H1 (cell line): ENCODE measurements around the gene RRBP1. TPM values are rescaled to one million over a fixed set of nuclear protein-coding genes. Genes with fewer than 3 reads are reported as not detected.

Source experiments
- CTCF ChIA-PET: fragments of 300-600 bp; sonication (Branson Sonifier 250); formaldehyde crosslinking; loops from one replicate; lab custom pipeline; 2021; ENCODE audit not compliant: partially characterized antibody; lab: Charles Lee
- POLR2A ChIA-PET: fragments of 300-600 bp; sonication (Branson Sonifier 250); formaldehyde crosslinking; loops from one replicate; lab custom pipeline; 2021; ENCODE audit warnings: inconsistent platforms; ENCODE audit not compliant: partially characterized antibody; lab: Charles Lee
- DNase-seq, 2 experiments: peaks; one replicate each; pipeline versions ENCODE4 v3.0.0 to v3.0.0-alpha.2; 2010 to 2022; ENCODE audit warnings: low spot score in 2 of 2, low read depth in 1 of 2, mixed read lengths in 1 of 2
- FAIRE-seq: peaks from 2 replicates; lab custom pipeline; 2011; peaks lifted over from hg19 to GRCh38; lab: Jason Lieb, UNC
- H2AFZ ChIP-seq: 2 replicates; pipeline ENCODE4 v1.8.1; 2012; ENCODE audit warnings: low read length, inconsistent platforms
- H2AK5ac ChIP-seq: 2 replicates; pipeline ENCODE4 v1.6.1; 2013; ENCODE audit warnings: low read depth, low read length
- H2BK120ac ChIP-seq: replicated peaks from 2 replicates; pipeline ENCODE3; 2013; ENCODE audit warnings: low read depth, low read length, inconsistent platforms
- H2BK12ac ChIP-seq: 2 replicates; pipeline ENCODE4 v1.6.1; 2013; ENCODE audit warnings: low read depth, low read length
- H2BK15ac ChIP-seq: 2 replicates; pipeline ENCODE4 v1.6.1; 2013; ENCODE audit warnings: low read length
- H2BK20ac ChIP-seq: 2 replicates; pipeline ENCODE4 v1.6.1; 2013; ENCODE audit warnings: low read length
- H2BK5ac ChIP-seq: 2 replicates; pipeline ENCODE4 v1.6.1; 2013; ENCODE audit warnings: low read depth, low read length
- H3K14ac ChIP-seq: 2 replicates; pipeline ENCODE4 v1.6.1; 2013; ENCODE audit warnings: inconsistent platforms; ENCODE audit not compliant: insufficient read length
- H3K18ac ChIP-seq: 2 replicates; pipeline ENCODE4 v1.6.1; 2013; ENCODE audit warnings: low read length; ENCODE audit errors: extremely low read depth
- H3K23ac ChIP-seq: 2 replicates; pipeline ENCODE4 v1.6.1; 2013; ENCODE audit warnings: inconsistent platforms; ENCODE audit not compliant: insufficient read length
- H3K23me2 ChIP-seq: 2 replicates; pipeline ENCODE4 v1.6.1; 2013; ENCODE audit warnings: low read depth, low read length
- H3K27ac ChIP-seq: 2 replicates; pipeline ENCODE4 v1.6.1; 2011; ENCODE audit warnings: low read depth, low read length, inconsistent platforms
- H3K27me3 ChIP-seq, 4 experiments: replicated peaks in 1 of 4; 1 replicate in 1 of 4; 2 replicates in 3 of 4; pipeline versions ENCODE4 v1.6.1 to v1.8.1; 2011 to 2013; ENCODE audit warnings: low read length in 3 of 4, mild to moderate bottlenecking in 3 of 4, inconsistent platforms in 2 of 4, mixed read lengths in 2 of 4, moderate library complexity in 1 of 4; ENCODE audit not compliant: control insufficient read depth in 3 of 4, insufficient read depth in 3 of 4; ENCODE audit errors: extremely low read depth in 1 of 4
- H3K36me3 ChIP-seq, 4 experiments: 2 replicates each; pipeline versions ENCODE4 v1.6.1 to v1.8.1; 2011 to 2013; ENCODE audit warnings: mild to moderate bottlenecking in 4 of 4, low read length in 3 of 4, moderate library complexity in 2 of 4, control low read depth in 1 of 4, inconsistent platforms in 1 of 4; ENCODE audit not compliant: insufficient read depth in 4 of 4, control insufficient read depth in 2 of 4
- H3K4ac ChIP-seq: replicated peaks from 2 replicates; pipeline ENCODE3; 2013; ENCODE audit warnings: low read length, low read depth, mixed read lengths, inconsistent platforms; ENCODE audit not compliant: insufficient read length
- H3K4me1 ChIP-seq, 4 experiments: replicated peaks in 1 of 4; 1 replicate in 1 of 4; 2 replicates in 3 of 4; pipeline versions ENCODE4 v1.6.1 to v1.8.1; 2011 to 2013; ENCODE audit warnings: low read length in 3 of 4, inconsistent platforms in 2 of 4, mixed read lengths in 1 of 4; ENCODE audit not compliant: insufficient read depth in 4 of 4, control insufficient read depth in 3 of 4
- H3K4me2 ChIP-seq, 2 experiments: 2 replicates each; pipeline versions ENCODE4 v1.6.1 to v1.8.1; 2011 to 2013; ENCODE audit warnings: low read depth in 2 of 2, low read length in 2 of 2, control low read depth in 1 of 2, inconsistent platforms in 1 of 2, mild to moderate bottlenecking in 1 of 2; ENCODE audit not compliant: insufficient read depth in 1 of 2
- H3K4me3 ChIP-seq, 4 experiments: fragments of 200-600, 300-600 bp in 1 of 4; sonication (generic), shearing (Covaris generic), sonication (Bioruptor Twin) in 1 of 4; 2 replicates each; pipeline versions ENCODE4 v1.5.1 to v1.8.1; 2011 to 2016; ENCODE audit warnings: low read length in 4 of 4, low read depth in 3 of 4, control low read depth in 2 of 4, inconsistent platforms in 2 of 4, mild to moderate bottlenecking in 2 of 4, mixed read lengths in 1 of 4, moderate library complexity in 1 of 4; ENCODE audit not compliant: insufficient read depth in 2 of 4; ENCODE audit errors: extremely low read depth in 1 of 4
- H3K56ac ChIP-seq: replicated peaks from 2 replicates; pipeline ENCODE3; 2013; ENCODE audit warnings: low read depth, mild to moderate bottlenecking, mixed read lengths, low read length, inconsistent platforms; ENCODE audit not compliant: insufficient read length
- H3K79me1 ChIP-seq: 2 replicates; pipeline ENCODE4 v1.6.1; 2013; ENCODE audit warnings: low read depth, low read length, control low read depth
- H3K79me2 ChIP-seq, 2 experiments: 2 replicates each; pipeline versions ENCODE4 v1.6.1 to v1.8.1; 2012 to 2013; ENCODE audit warnings: low read length in 2 of 2, mild to moderate bottlenecking in 2 of 2, inconsistent platforms in 1 of 2; ENCODE audit not compliant: insufficient read depth in 2 of 2, control insufficient read depth in 1 of 2
- H3K9ac ChIP-seq, 4 experiments: replicated peaks in 1 of 4; 1 replicate in 1 of 4; 2 replicates in 3 of 4; pipeline versions ENCODE4 v1.6.1 to v1.8.1; 2011 to 2013; ENCODE audit warnings: low read depth in 3 of 4, low read length in 3 of 4, control low read depth in 2 of 4, mild to moderate bottlenecking in 2 of 4, moderate library complexity in 2 of 4, inconsistent platforms in 1 of 4; ENCODE audit errors: extremely low read depth in 1 of 4
- H3K9me3 ChIP-seq, 2 experiments: 2 replicates each; pipeline versions ENCODE4 v1.6.1 to v1.8.1; 2012 to 2013; ENCODE audit warnings: mild to moderate bottlenecking in 2 of 2, moderate library complexity in 2 of 2, control low read depth in 1 of 2, inconsistent platforms in 1 of 2, low read depth in 1 of 2, low read length in 1 of 2, mixed read lengths in 1 of 2; ENCODE audit not compliant: insufficient read depth in 2 of 2
- H4K20me1 ChIP-seq, 2 experiments: replicated peaks in 1 of 2; 2 replicates each; pipeline versions ENCODE3 to v1.8.1; 2011 to 2013; ENCODE audit warnings: inconsistent platforms in 2 of 2, low read length in 2 of 2, mild to moderate bottlenecking in 1 of 2; ENCODE audit not compliant: insufficient read depth in 2 of 2, control insufficient read depth in 1 of 2
- H4K5ac ChIP-seq: 2 replicates; pipeline ENCODE4 v1.6.1; 2013; ENCODE audit warnings: low read length, low read depth, mixed read lengths, inconsistent platforms; ENCODE audit not compliant: insufficient read length
- H4K8ac ChIP-seq: 2 replicates; pipeline ENCODE4 v1.8.0; 2013; ENCODE audit warnings: mild to moderate bottlenecking, moderate library complexity, low read length, inconsistent platforms; ENCODE audit not compliant: insufficient read depth; ENCODE audit errors: extremely low read depth
- H4K91ac ChIP-seq: replicated peaks from 2 replicates; pipeline ENCODE3; 2013; ENCODE audit warnings: low read length, mixed read lengths, inconsistent platforms; ENCODE audit not compliant: insufficient read length
- BRCA1 ChIP-seq: IDR thresholded peaks from 2 replicates; pipeline ENCODE4 v1.6.1; 2012; ENCODE audit warnings: low read depth, low read length, improper control_type of control experiment
- GABPA ChIP-seq: IDR thresholded peaks from 2 replicates; pipeline ENCODE4 v1.6.1; 2011; ENCODE audit warnings: mild to moderate bottlenecking, low read length, moderate library complexity, borderline replicate concordance; ENCODE audit not compliant: insufficient read depth
- GTF2F1 ChIP-seq: IDR thresholded peaks from 2 replicates; pipeline ENCODE4 v1.6.1; 2012; ENCODE audit warnings: low read depth, low read length, improper control_type of control experiment, borderline replicate concordance
- KDM4A ChIP-seq: IDR thresholded peaks from one replicate; pipeline ENCODE4 v1.7.1; 2012; ENCODE audit warnings: low read depth, mild to moderate bottlenecking, moderate library complexity, low read length, inconsistent platforms; ENCODE audit not compliant: severe bottlenecking
- POLR2AphosphoS5 ChIP-seq: IDR thresholded peaks from 2 replicates; pipeline ENCODE4 v1.6.1; 2011; ENCODE audit warnings: low read depth, low read length
- RAD21 ChIP-seq, 2 experiments: IDR thresholded peaks in 1 of 2; conservative IDR thresholded peaks in 1 of 2; 2 replicates each; pipeline ENCODE4 v1.6.1; 2011; ENCODE audit warnings: low read depth in 2 of 2, low read length in 2 of 2, improper control_type of control experiment in 1 of 2, inconsistent platforms in 1 of 2, mild to moderate bottlenecking in 1 of 2, moderate library complexity in 1 of 2
- SIRT6 ChIP-seq: IDR thresholded peaks from one replicate; pipeline ENCODE4 v1.7.1; 2012; ENCODE audit warnings: low read length, inconsistent platforms
- SIX5 ChIP-seq: IDR thresholded peaks from 2 replicates; pipeline ENCODE4 v1.6.1; 2011; ENCODE audit warnings: mild to moderate bottlenecking, low read depth, low read length
- SP2 ChIP-seq: IDR thresholded peaks from 2 replicates; pipeline ENCODE4 v1.6.1; 2012; ENCODE audit warnings: mild to moderate bottlenecking, low read length, inconsistent platforms
- TBP ChIP-seq: IDR thresholded peaks from 2 replicates; pipeline ENCODE4 v1.6.1; 2011; ENCODE audit warnings: low read depth, low read length, improper control_type of control experiment
- WGBS, 2 experiments: shearing (Covaris generic) in 1 of 2; methylation state at CpG; one replicate each; pipeline versions ENCODE4 v1.1.6 to v1.1.7; 2013 to 2015; ENCODE audit warnings: low lambda C conversion rate in 2 of 2, mixed read lengths in 2 of 2, inconsistent platforms in 1 of 2, low coverage in 1 of 2, missing lambda C conversion rate in 1 of 2; ENCODE audit not compliant: insufficient replicate concordance in 2 of 2, insufficient coverage in 1 of 2, insufficient read length in 1 of 2; ENCODE audit errors: extremely low coverage in 1 of 2, missing lambda C conversion rate in 1 of 2; 5-methylcytosine and 5-hydroxymethylcytosine counted together
- polyA plus RNA-seq, 7 experiments: library from polyadenylated mRNA; depleted of rRNA in 3 of 7; stranded (reverse) in 5 of 7; unstranded in 2 of 7; fragments of >200 nt in 5 of 7; fragments of 200-250 nt in 2 of 7; gene quantifications; 1 replicate in 5 of 7; 2 replicates in 1 of 7; 4 replicates in 1 of 7; pipeline versions ENCODE4 v1.2.1 to v1.2.3, GENCODE V29; 2011 to 2013; ENCODE audit warnings: missing spikeins in 2 of 7, mixed read lengths in 2 of 7
- total RNA-seq: library from RNA; stranded (reverse); fragmentation: NEBNext Ultra II Directional; extraction: Animal tissue kit (Norgen Biotek cat#: 25700); gene quantifications from 2 replicates; pipeline ENCODE4 v1.2.1, GENCODE V29; 2021
- TF ChIP-seq, protein P1 (sequence below): IDR thresholded peaks from 2 replicates; pipeline ENCODE4 v1.6.1; 2012; ENCODE audit warnings: inconsistent platforms

Gene RRBP1
- total and polyA plus RNA-seq, 2 of the 8 experiments (the other 6 are each of a cell fraction or from before 2014, with no cell fraction given) = 15.9 to 157 TPM

DNA sequence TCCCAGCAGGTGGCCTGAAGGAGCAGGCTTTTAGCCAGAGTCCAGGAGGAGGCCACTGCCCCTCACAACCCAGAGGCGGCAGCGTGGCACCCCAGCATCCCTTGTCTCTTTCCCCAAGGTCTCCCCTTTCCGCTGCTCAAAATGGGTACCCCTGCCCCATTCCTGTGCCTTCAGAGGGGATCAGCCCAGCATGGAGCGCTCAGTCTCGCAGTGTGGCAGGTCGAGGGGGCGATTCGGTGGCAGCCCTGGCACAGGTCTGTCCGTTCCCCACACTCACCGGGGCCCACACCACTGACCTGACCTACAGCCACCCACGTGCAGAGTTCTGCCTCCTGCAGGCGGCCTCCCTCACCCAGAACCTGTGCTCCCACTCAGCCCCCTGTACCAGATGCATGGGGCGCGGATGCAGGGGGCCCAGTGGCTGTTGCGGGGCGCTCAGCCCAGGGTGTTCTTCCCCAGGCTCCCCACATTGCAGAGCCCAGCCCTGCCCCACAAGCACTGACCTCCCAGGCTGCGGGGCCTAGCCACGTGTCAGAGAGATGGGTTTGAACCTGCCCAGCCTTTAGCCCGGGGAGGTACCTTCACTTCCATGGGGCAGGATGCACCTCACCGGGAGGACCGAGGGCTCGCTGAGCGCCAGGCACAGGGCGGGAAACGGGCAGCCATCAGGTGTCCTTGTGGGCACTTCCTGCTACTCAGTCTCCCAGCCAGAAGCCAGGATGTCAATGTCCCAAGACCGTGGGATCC is 70.3 kb downstream of the RRBP1 start:
- Histone ChIP-seq H2AFZ (no peak overlapping the region), H3K56ac (no peak overlapping the region), H3K4me2 (no peak overlapping the region), H3K23me2 (no peaks in the 10 kb centered on the region), H2BK5ac (peak overlapping the region; percentile 66), H3K4me1 (peaks cover 0 to 8% (median 1%) of the 10 kb centered on the region in 4 experiments; a peak in 3 of 7 replicates), H3K18ac (no peak overlapping the region; the same call in 1 of the 2 replicates), H3K79me1 (peaks cover 3% of the 10 kb centered on the region; the same call in 1 of the 2 replicates), H3K27me3 (no peaks in the 10 kb centered on the region), H2BK120ac (no peak overlapping the region), H3K14ac (no peak overlapping the region), H3K36me3 (peaks cover 0 to 14% (median 10%) of the 10 kb centered on the region in 4 experiments; a peak in 6 of 8 replicates), H2BK15ac (no peak overlapping the region), H4K5ac (no peak overlapping the region), H3K9me3 (no peaks in the 10 kb centered on the region), H2BK20ac (no peak overlapping the region), H3K27ac (no peak overlapping the region), H4K91ac (no peak overlapping the region), H4K20me1 (peaks cover 2 to 4% of the 10 kb centered on the region in 2 experiments), H3K79me2 (no peaks in the 10 kb centered on the region), H3K4me3 (no peak overlapping the region), H3K4ac (no peak overlapping the region), H4K8ac (no peak overlapping the region), H3K9ac (no peak overlapping the region; a peak in 1 of 7 replicates), H2BK12ac (no peak overlapping the region), H3K23ac (no peak overlapping the region), H2AK5ac (no peak overlapping the region)
- 82% methylated on average over 26 of the region's 26 CpGs; no CpG with 5 or more reads in 1 of the 2 experiments for WGBS, 2 experiments
- DNase-seq (peak in 1 of 2 experiments; percentile 70), FAIRE-seq (no peak)
- ChIA-PET CTCF (interaction anchor here (0.7 to 2.9 kb wide), 16 partner anchors 8 to 284 kb away, joined by 3 to 22 read pairs (median 4); partner anchors contain the start of gene DSTN), POLR2A (interaction anchor here (0.8 to 2.3 kb wide), 5 partner anchors 38 to 79 kb away, joined by 3 to 15 read pairs (median 7); partner anchors contain the start of gene DSTN)
- TF ChIP-seq SIX5 (no peak), RAD21 (IDR thresholded peaks at IDR 0.05 in 1 of 2, conservative IDR thresholded peaks at IDR 0.05 in 1 of 2; ENCODE audit: low read depth in 2 of 2, low read length in 2 of 2) (peak; percentile 14 to 46; a peak in 2 of 4 replicates), SP2 (no peak), BRCA1 (no peak), SIRT6 (no peak), GABPA (no peak), TBP (no peak), GTF2F1 (no peak), KDM4A (no peak), POLR2AphosphoS5 (peak; percentile 60; the same call in 1 of the 2 replicates)
- TF ChIP-seq, protein P1, sequence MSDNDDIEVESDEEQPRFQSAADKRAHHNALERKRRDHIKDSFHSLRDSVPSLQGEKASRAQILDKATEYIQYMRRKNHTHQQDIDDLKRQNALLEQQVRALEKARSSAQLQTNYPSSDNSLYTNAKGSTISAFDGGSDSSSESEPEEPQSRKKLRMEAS = no peak
